Activated CD4-positive, alpha-beta T cell treated with anti-CD3 and anti-CD28 coated beads, Interleukin-10, Interleukin-2, amounts not matched to agents 100 ng/mL and 50 ng/mL, durations not matched to agents 16 hours and 8 hours (primary cell): ENCODE measurements around the gene OR6X1.
"Not testable (repeated sequence)": the region's sequence is repeated elsewhere in the genome, so short reads cannot be mapped to it uniquely, and the experiment has no call there.

Experiments used
- DNase-seq: peaks from one replicate; pipeline ENCODE4 v3.0.0-alpha.2; 2020

Gene OR6X1

GRCh38 chr11:123751781-123752180 is 2.5 kb downstream of the OR6X1 start:
- no peak for DNase-seq

- not testable (repeated sequence) for DNase-seq
Measured at GRCh38 chr11:123748349-123748748, 6.0 kb downstream of the OR6X1 start.

- DNase-seq = no peak
Measured at GRCh38 chr11:123745764-123746451, 8.4 kb downstream of the OR6X1 start.

GRCh38 chr11:123742724-123743120 is 11.6 kb downstream of the OR6X1 start:
- no peak for DNase-seq

- DNase-seq = no peak
Measured at GRCh38 chr11:123742031-123742723, 12.1 kb downstream of the OR6X1 start.

GRCh38 chr11:123741159-123742030 is 12.9 kb downstream of the OR6X1 start, which contains the start of gene ZNF202:
TSS of gene ZNF202 (minus strand) at chr11:123741660. CDS start at chr11:123730888, 10,772 bp downstream.
- DNase-seq = peak; percentile 94

- no peak for DNase-seq
Measured at GRCh38 chr11:123740787-123741158, 13.5 kb downstream of the OR6X1 start.

GRCh38 chr11:123738374-123738773 is 15.9 kb downstream of the OR6X1 start:
- DNase-seq = no peak

- no peak for DNase-seq
Measured at GRCh38 chr11:123736769-123737168, 17.5 kb downstream of the OR6X1 start.

- DNase-seq = no peak
Measured at GRCh38 chr11:123729602-123730001, 24.7 kb downstream of the OR6X1 start.

- DNase-seq = no peak
Measured at GRCh38 chr11:123725995-123726655, 28.2 kb downstream of the OR6X1 start.

- no peak for DNase-seq
Measured at GRCh38 chr11:123719452-123719851, 34.9 kb downstream of the OR6X1 start.

- DNase-seq = no peak
Measured at GRCh38 chr11:123718469-123718868, 35.8 kb downstream of the OR6X1 start.

GRCh38 chr11:123718063-123718462 is 36.3 kb downstream of the OR6X1 start:
- peak; percentile 14 for DNase-seq

- DNase-seq = not testable (repeated sequence)
Measured at GRCh38 chr11:123712627-123713026, 41.7 kb downstream of the OR6X1 start.

GRCh38 chr11:123707606-123708205 is 46.6 kb downstream of the OR6X1 start:
- peak; percentile 53 for DNase-seq

GRCh38 chr11:123707206-123707605 is 47.1 kb downstream of the OR6X1 start:
- DNase-seq = no peak

GRCh38 chr11:123704341-123704740 is 50.0 kb downstream of the OR6X1 start:
- DNase-seq = no peak
